ENCODE measurements around the gene ELMOD3.

The ELMOD3 gene

GRCh38 chr2:85376291-85377065, 21.9 kb downstream of the ELMOD3 start:
- no peak for DNase-seq (ENCODE audit: low read depth)

- no peak for DNase-seq (ENCODE audit: low read depth)
These were observed 22.5 kb downstream of the ELMOD3 start for GRCh38 chr2:85377083-85377482.

- DNase-seq (ENCODE audit: low read depth), result no peak
These were observed 23.7 kb downstream of the ELMOD3 start for GRCh38 chr2:85378257-85378656.

GRCh38 chr2:85380048-85380447, 25.5 kb downstream of the ELMOD3 start:
- no peak for DNase-seq (ENCODE audit: low read depth)

GRCh38 chr2:85383151-85383550, 28.6 kb downstream of the ELMOD3 start:
- DNase-seq (ENCODE audit: low read depth), result peak; percentile 7

- DNase-seq (ENCODE audit: low read depth), result no peak
These were observed 29.3 kb downstream of the ELMOD3 start for GRCh38 chr2:85383850-85384249.

GRCh38 chr2:85385746-85386145, 31.2 kb downstream of the ELMOD3 start:
- no peak for DNase-seq (ENCODE audit: low read depth)

GRCh38 chr2:85387754-85388153, 33.2 kb downstream of the ELMOD3 start:
- DNase-seq (ENCODE audit: low read depth), result no peak

GRCh38 chr2:85388878-85389538, 34.4 kb downstream of the ELMOD3 start:
- DNase-seq (ENCODE audit: low read depth), result no peak

- DNase-seq (ENCODE audit: low read depth), result peak; percentile 35
These were observed 36.5 kb downstream of the ELMOD3 start for GRCh38 chr2:85390941-85391669.

GRCh38 chr2:85393836-85394235, 39.3 kb downstream of the ELMOD3 start:
- no peak for DNase-seq (ENCODE audit: low read depth)

- DNase-seq (ENCODE audit: low read depth), result no peak
These were observed 39.7 kb downstream of the ELMOD3 start for GRCh38 chr2:85394261-85394681.

GRCh38 chr2:85394976-85395375, 40.4 kb downstream of the ELMOD3 start:
- DNase-seq (ENCODE audit: low read depth), result no peak

GRCh38 chr2:85395912-85396475, 41.4 kb downstream of the ELMOD3 start:
- DNase-seq (ENCODE audit: low read depth), result no peak

- no peak for DNase-seq (ENCODE audit: low read depth)
These were observed 42.2 kb downstream of the ELMOD3 start for GRCh38 chr2:85396531-85397470.

GRCh38 chr2:85397925-85398331, 43.4 kb downstream of the ELMOD3 start:
- no peak for DNase-seq (ENCODE audit: low read depth)

- DNase-seq (ENCODE audit: low read depth), result no peak
These were observed 44.0 kb downstream of the ELMOD3 start for GRCh38 chr2:85398426-85399182.

GRCh38 chr2:85399183-85399455, 44.5 kb downstream of the ELMOD3 start:
- DNase-seq (ENCODE audit: low read depth), result no peak

GRCh38 chr2:85400023-85400422, 45.5 kb downstream of the ELMOD3 start:
- DNase-seq (ENCODE audit: low read depth), result no peak

- DNase-seq (ENCODE audit: low read depth), result no peak
These were observed 46.2 kb downstream of the ELMOD3 start for GRCh38 chr2:85400541-85401463.
